Osteoblast (primary cell): Measurements from ENCODE around the gene TPCN2. TPM values are rescaled to one million over a fixed set of nuclear protein-coding genes. Genes with fewer than 3 reads are reported as not detected.

ENCODE experiments used
- DNase-seq: peaks from one replicate; pipeline ENCODE4 v3.0.0; 2011; ENCODE audit warnings: low spot score, mixed read lengths; ENCODE audit not compliant: insufficient read length; ENCODE audit errors: missing footprints
- H2AFZ ChIP-seq: 2 replicates; pipeline ENCODE4 v1.6.0; 2011; ENCODE audit warnings: mild to moderate bottlenecking, low read length
- H3K27ac ChIP-seq: 2 replicates; pipeline ENCODE4 v1.5.1; 2011; ENCODE audit warnings: mild to moderate bottlenecking, low read depth, low read length, moderate library complexity
- H3K27me3 ChIP-seq: 2 replicates; pipeline ENCODE4 v1.6.0; 2012; ENCODE audit warnings: mild to moderate bottlenecking, control low read depth, inconsistent platforms, low read length, moderate library complexity; ENCODE audit not compliant: insufficient read depth
- H3K36me3 ChIP-seq: 2 replicates; pipeline ENCODE4 v1.5.1; 2011; ENCODE audit warnings: mild to moderate bottlenecking, low read length, control low read depth, moderate library complexity; ENCODE audit not compliant: insufficient read depth
- H3K4me1 ChIP-seq: 2 replicates; pipeline ENCODE4 v1.5.1; 2011; ENCODE audit warnings: mild to moderate bottlenecking, low read length, control low read depth, moderate library complexity; ENCODE audit not compliant: insufficient read depth
- H3K4me2 ChIP-seq: 2 replicates; pipeline ENCODE4 v1.6.0; 2011; ENCODE audit warnings: mild to moderate bottlenecking, low read length; ENCODE audit not compliant: insufficient read depth
- H3K4me3 ChIP-seq: fragments of 200-600 bp; sonication (generic); 3 replicates; pipeline ENCODE4 v1.5.1; 2012; ENCODE audit warnings: mild to moderate bottlenecking, low read length, inconsistent platforms; ENCODE audit not compliant: insufficient read depth
- H3K79me2 ChIP-seq: 2 replicates; pipeline ENCODE4 v1.6.0; 2012; ENCODE audit warnings: mild to moderate bottlenecking, low read length, control low read depth, inconsistent platforms; ENCODE audit not compliant: insufficient read depth
- H3K9me3 ChIP-seq: 2 replicates; pipeline ENCODE4 v1.5.1; 2011; ENCODE audit warnings: low read depth, low read length, control low read depth
- H4K20me1 ChIP-seq: 2 replicates; pipeline ENCODE4 v1.6.0; 2012; ENCODE audit warnings: mild to moderate bottlenecking, low read length, control low read depth; ENCODE audit not compliant: insufficient read depth
- CTCF ChIP-seq: IDR thresholded peaks from 2 replicates; pipeline ENCODE4 v1.5.1; 2011; ENCODE audit warnings: mild to moderate bottlenecking, low read depth, low read length, moderate library complexity; ENCODE audit errors: extremely low read depth
- total RNA-seq: library from RNA; depleted of rRNA; stranded (reverse); fragments of >200 nt; gene quantifications from 2 replicates; pipeline ENCODE4 v1.2.3, GENCODE V29; 2012

TPCN2 gene
- total RNA-seq, 1 donor: 14.1 TPM

GRCh38 chr11:69005631-69006368, 42.9 kb upstream of the TPCN2 start:
- H3K4me3 ChIP-seq: no peak overlapping the region
- no peak overlapping the region for H3K4me2 ChIP-seq
- peaks cover 38% of the 10 kb centered on the region for H3K4me1 ChIP-seq
- peaks cover 6% of the 10 kb centered on the region for H3K79me2 ChIP-seq
- peak; percentile 49 for DNase-seq
- no peak overlapping the region for H3K27ac ChIP-seq
- no peak overlapping the region for H2AFZ ChIP-seq
- no peaks in the 10 kb centered on the region for H3K9me3 ChIP-seq
- no peaks in the 10 kb centered on the region for H3K27me3 ChIP-seq
- TF ChIP-seq CTCF: no peak
- H3K36me3 ChIP-seq: peaks cover 3% of the 10 kb centered on the region
- no peaks in the 10 kb centered on the region for H4K20me1 ChIP-seq

- Histone ChIP-seq H3K9me3 (no peaks in the 10 kb centered on the region), H3K27ac (no peak overlapping the region), H3K4me2 (no peak overlapping the region), H3K36me3 (peaks cover 3% of the 10 kb centered on the region), H3K4me3 (no peak overlapping the region), H2AFZ (no peak overlapping the region), H4K20me1 (no peaks in the 10 kb centered on the region), H3K79me2 (peaks cover 10% of the 10 kb centered on the region), H3K4me1 (peaks cover 40% of the 10 kb centered on the region), H3K27me3 (no peaks in the 10 kb centered on the region)
- TF ChIP-seq CTCF: no peak
- peak; percentile 55 for DNase-seq
Measured at GRCh38 chr11:69006816-69007215, 41.9 kb upstream of the TPCN2 start.

- Histone ChIP-seq H4K20me1 (no peaks in the 10 kb centered on the region), H2AFZ (no peak overlapping the region), H3K27ac (peak overlapping the region; percentile 85), H3K4me3 (no peak overlapping the region), H3K36me3 (peaks cover 3% of the 10 kb centered on the region), H3K27me3 (no peaks in the 10 kb centered on the region), H3K4me1 (peaks cover 52% of the 10 kb centered on the region), H3K9me3 (no peaks in the 10 kb centered on the region), H3K4me2 (peak overlapping the region; percentile 1), H3K79me2 (peaks cover 13% of the 10 kb centered on the region)
- TF ChIP-seq CTCF: no peak
- DNase-seq: peak; percentile 95
Measured at GRCh38 chr11:69007975-69008381, 40.8 kb upstream of the TPCN2 start.

- no peak overlapping the region for H2AFZ ChIP-seq
- H3K36me3 ChIP-seq: peaks cover 3% of the 10 kb centered on the region
- peaks cover 59% of the 10 kb centered on the region for H3K4me1 ChIP-seq
- H3K4me3 ChIP-seq: peak overlapping the region; percentile 25
- peak; percentile 100 for DNase-seq
- TF ChIP-seq CTCF: no peak
- H3K27me3 ChIP-seq: no peaks in the 10 kb centered on the region
- no peaks in the 10 kb centered on the region for H3K9me3 ChIP-seq
- H3K4me2 ChIP-seq: peak overlapping the region; percentile 44
- H3K79me2 ChIP-seq: peaks cover 13% of the 10 kb centered on the region
- no peaks in the 10 kb centered on the region for H4K20me1 ChIP-seq
- peak overlapping the region; percentile 85 for H3K27ac ChIP-seq
Measured at GRCh38 chr11:69008737-69009440, 39.8 kb upstream of the TPCN2 start.
